NCI-H146 treated with DMSO at 0.1 percent for 48 hours (cell line): Measurements from ENCODE around the gene CERS5.

Experiments
- DNase-seq: peaks from one replicate; lab custom pipeline; 2025; ENCODE audit not compliant: unreplicated experiment; lab: John Stamatoyannopoulos, UW

Gene CERS5

GRCh38 chr12:50079771-50080170, 87.4 kb downstream of the CERS5 start:
- DNase-seq: no peak
